HG03159 (cell line): ENCODE results near the gene VPS13D.

ENCODE experiments used
- ATAC-seq: cut with Tn5 transposase; IDR thresholded peaks from one replicate; pipeline ENCODE4 v1.9.1; 2021; ENCODE audit warnings: mild to moderate bottlenecking, moderate library complexity; ENCODE audit not compliant: unreplicated experiment

VPS13D gene

GRCh38 chr1:12400027-12400693, 170.3 kb downstream of the VPS13D start:
- ATAC-seq: no peak

- ATAC-seq: no peak
Measured at GRCh38 chr1:12402159-12402673, 172.4 kb downstream of the VPS13D start.

DNA sequence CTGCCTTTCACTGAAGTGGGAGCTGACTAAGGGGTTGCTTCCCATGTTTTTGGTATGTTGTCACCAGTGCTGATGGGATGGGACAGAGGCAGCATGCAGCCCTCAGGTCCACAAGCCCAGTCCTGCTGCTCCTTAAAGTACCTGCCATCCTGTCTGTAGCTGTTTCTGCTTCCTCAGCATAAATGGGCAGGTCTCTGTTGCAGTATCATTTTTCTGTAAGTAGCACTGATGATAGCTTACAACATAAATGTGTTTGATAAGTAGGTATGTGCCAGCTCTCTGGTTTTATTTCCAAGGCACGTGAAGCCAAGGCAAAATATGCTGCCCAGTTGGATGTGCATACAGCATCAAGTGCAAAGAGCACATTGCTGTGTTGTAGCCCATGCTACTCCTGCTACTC, 173.0 kb downstream of the VPS13D start:
- ATAC-seq: no peak

- ATAC-seq: no peak
Measured at GRCh38 chr1:12404918-12405317, 175.1 kb downstream of the VPS13D start.

DNA sequence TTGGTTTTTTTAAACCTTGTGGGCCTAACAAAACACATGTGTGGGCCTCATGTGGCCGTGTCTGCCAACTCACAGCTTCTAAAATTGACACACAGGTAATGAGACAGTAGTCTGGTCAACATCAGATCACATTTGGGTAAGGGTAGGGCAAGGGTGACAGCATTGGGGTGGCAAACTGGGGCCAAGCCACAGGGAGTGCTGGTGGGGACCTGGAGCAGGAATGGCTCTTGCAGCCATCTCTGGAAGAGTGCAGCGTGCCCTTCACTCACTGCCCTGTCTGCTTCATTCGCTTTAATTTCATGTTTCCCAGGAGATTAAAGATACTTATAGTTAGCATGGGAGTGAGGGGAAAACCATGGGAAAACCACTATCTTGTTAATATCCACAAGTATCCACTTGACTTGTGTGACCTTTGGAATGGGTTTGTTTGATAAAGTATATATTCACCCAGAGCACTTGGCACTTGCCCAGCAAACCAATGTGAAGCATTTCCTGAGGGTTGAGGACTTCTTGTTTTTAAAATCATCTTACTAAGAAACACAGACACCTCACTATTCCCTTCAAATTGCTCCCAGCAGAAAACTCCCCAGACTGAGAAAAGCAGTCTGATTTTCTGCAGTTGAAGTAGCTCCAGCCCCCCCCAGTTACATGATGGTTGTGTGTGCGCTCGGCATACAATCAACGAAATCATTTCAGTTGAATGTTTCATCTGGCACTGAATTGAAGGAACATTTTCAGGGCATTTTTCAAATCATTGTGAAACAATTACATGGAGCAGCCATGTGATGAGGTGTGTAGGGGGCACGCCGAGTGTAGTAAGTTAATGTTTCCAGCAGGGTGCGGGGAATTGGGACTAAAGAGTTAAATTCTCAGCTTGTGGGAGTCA, 175.7 kb downstream of the VPS13D start:
- ATAC-seq: no peak

DNA sequence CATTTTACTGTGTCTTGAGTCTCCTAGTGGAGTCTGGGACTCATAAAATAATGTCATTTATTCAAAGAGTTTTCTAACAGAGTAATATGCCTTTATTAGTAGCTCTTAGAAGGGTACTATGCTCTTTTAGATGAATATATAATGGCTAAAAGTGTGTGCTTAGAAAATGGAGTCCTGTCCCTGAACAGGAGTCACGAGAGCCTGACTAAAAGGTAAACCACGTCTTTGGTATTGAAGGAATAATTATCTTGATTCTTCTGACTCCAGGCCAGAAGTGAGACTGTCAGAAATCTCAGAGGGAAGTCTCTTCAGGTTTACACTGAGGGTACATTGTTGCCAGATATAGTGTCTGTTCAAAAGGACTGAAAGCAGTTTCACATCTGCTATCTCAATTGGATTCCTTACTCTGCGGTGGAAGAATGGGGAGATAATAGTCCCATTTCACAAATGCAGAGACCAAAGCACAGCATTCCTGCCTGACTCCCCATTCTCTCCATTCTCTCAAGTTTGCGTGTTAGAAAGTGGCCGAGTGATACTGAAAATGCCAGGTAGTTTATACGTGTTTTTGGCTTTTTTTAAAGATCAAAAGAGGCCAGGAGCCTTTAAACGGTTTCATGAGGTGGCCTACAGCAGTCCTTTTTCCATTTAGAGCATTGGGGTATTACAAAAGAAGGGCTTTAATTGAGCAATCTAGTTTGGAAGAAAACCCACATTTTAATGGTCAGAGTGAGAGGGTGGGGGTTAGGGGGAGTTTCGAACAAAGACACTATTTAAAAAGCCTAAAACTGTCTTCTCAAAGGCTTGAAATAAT, 176.6 kb downstream of the VPS13D start:
- no peak for ATAC-seq

GRCh38 chr1:12407050-12407961, 177.5 kb downstream of the VPS13D start:
- no peak for ATAC-seq

GRCh38 chr1:12407962-12408454, 178.2 kb downstream of the VPS13D start:
- ATAC-seq: no peak

DNA sequence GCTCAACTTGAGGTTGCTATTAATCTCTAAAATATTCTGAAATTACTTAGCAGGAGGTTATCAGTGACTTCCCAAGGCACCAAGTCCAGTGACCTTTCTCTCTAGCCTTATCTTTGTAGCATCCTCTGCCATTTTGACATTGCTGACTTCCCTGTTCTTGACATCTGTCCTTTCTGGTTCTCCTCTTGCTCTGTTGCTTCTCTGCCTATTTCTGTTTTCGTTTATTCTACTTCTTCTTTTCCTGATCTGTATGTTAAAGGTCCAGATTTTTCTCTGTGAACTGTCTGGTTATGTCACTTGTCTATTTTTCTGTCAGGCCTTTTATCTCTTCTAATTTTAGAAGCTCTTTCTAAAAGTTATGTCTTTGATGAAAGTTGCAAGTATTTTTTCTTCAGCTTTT, 178.8 kb downstream of the VPS13D start:
- no peak for ATAC-seq

DNA sequence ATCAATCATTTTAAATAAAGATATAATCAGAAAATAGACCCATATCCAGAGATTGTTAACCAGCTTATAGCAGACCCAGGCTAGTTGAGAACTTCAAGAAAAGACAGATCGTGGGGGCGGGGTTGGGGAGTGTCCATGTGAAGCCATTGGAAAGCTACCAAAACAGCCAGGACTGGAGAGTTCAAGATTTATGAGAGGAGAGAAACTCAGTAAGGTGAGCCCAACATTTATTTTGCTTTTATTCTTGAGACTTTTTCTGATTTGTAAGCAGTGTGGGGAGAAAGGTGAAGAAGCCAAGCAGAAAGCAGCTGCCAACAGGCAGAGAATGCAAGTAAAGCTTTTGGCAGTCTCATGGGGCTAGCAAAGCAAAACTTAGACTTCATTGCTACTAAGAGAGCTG, 179.9 kb downstream of the VPS13D start:
- no peak for ATAC-seq

- no peak for ATAC-seq
Measured at GRCh38 chr1:12410351-12410750, 180.5 kb downstream of the VPS13D start.

- no peak for ATAC-seq
Measured at GRCh38 chr1:12411098-12411497, 181.3 kb downstream of the VPS13D start.

DNA sequence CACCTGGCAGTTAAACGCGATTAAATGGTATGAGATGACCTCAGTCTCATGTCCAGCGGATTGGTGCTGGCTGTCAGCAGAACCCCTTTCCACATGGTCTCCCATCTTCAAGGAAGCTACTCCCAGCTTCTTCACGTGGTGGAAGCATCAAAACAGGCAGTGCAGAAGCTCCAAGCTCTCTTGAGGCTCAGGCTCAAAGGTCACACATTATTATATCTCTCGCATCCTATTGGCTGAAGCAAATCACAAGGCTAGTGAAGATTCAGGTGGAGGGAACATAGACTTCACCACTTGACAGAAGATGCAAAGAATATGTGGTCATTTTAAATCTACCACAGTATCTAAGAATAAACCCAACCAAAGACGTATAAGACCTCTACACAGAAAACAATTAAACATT, 181.9 kb downstream of the VPS13D start:
- ATAC-seq: no peak

DNA sequence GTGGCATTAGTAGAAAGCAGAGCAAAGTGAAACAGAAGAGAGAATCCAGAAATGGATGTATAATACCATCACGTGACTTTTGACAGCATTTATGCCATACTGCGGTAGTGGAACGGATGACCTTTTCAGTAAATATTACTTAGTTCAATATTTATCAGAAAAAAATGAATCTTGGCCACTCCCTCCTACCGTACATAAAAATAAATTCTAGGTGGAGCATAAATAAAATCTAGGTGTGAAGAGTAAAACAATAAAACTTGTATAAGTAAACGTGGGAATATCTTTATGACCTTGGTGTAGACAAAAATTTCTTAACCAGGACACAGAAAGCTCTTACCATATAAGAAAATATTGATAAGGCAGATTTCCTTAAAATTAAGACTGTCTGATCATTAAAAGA, 182.6 kb downstream of the VPS13D start:
- ATAC-seq: no peak

GRCh38 chr1:12413664-12414410, 184.0 kb downstream of the VPS13D start:
- no peak for ATAC-seq

- no peak for ATAC-seq
Measured at GRCh38 chr1:12414444-12415018, 184.7 kb downstream of the VPS13D start.

DNA sequence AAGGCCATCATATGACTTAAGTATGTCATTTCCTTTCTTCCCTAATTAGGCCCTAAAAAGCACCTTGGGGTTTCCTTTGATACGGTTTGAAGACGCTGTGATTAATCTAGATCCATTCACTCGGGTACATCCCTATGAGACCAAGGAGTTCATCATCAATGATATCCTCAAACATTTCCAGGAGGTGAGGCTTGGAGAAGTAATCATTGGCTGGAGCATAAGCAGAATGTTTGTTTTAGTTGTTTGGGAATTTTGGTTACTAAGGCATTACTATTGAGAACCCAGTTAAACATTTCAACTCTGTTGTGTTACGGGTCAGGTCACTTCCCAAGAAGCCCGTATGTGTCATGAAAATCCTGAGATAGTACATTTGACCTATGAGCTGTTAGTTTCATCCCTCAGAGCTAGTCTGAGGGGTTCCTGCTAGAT, 185.2 kb downstream of the VPS13D start:
- ATAC-seq: no peak

DNA sequence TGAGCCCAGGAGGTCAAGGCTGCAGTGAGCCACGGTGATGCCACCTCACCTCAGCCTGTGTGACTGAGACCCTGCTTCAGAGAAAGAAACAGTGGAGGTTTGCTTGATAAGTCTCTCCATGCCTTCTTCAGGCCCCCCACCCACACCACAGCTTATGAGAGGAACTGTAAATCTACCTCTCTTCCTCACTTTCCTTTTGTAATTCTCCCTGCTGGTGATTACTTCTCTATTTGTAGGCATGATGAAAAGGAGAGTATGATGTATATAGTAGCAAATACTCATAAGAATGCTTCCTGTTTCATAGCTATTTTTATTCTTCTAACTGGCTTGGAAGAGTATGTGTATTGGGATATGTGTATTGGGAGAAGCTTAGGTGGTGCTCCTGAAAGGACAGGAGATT, 186.3 kb downstream of the VPS13D start:
- no peak for ATAC-seq

GRCh38 chr1:12416744-12417143, 186.9 kb downstream of the VPS13D start:
- no peak for ATAC-seq
